Stimulated activated CD8-positive, alpha-beta memory T cell treated with anti-CD3 and anti-CD28 coated beads, Interleukin-4, amount 100 ng/mL, for 4 hours (primary cell): ENCODE results near the gene EPB41L4B.
"Not testable (repeated sequence)": the region's sequence is repeated elsewhere in the genome, so short reads cannot be mapped to it uniquely, and the experiment has no call there.

ENCODE experiments used
- DNase-seq, 2 donors: peaks; one replicate each; pipeline ENCODE4 v3.0.0-alpha.2; 2020; ENCODE audit warnings: low read depth in 2 of 2, low spot score in 1 of 2

The EPB41L4B gene

GRCh38 chr9:109126671-109127070 lies 194.2 kb downstream of the EPB41L4B start:
- not testable (repeated sequence) for DNase-seq

DNA sequence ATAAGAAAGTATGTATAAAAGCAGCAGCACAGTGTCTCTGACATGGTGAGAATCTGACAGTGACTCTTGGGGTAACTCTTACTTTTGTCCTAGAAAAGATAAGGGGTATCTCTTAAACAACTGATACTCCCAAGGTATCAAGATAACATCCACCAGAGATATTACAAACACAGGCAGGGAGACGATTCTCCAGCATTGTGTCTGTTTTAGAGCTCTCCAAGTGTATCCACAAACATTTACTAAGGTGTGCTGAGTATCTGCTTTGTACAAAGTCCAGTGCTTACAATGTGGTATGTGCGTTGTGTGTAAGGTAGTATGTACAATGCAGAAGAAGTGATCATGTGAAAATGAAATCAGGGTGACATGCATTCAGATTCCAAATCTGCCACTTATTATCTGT lies 196.7 kb downstream of the EPB41L4B start:
- no peak for DNase-seq

DNA sequence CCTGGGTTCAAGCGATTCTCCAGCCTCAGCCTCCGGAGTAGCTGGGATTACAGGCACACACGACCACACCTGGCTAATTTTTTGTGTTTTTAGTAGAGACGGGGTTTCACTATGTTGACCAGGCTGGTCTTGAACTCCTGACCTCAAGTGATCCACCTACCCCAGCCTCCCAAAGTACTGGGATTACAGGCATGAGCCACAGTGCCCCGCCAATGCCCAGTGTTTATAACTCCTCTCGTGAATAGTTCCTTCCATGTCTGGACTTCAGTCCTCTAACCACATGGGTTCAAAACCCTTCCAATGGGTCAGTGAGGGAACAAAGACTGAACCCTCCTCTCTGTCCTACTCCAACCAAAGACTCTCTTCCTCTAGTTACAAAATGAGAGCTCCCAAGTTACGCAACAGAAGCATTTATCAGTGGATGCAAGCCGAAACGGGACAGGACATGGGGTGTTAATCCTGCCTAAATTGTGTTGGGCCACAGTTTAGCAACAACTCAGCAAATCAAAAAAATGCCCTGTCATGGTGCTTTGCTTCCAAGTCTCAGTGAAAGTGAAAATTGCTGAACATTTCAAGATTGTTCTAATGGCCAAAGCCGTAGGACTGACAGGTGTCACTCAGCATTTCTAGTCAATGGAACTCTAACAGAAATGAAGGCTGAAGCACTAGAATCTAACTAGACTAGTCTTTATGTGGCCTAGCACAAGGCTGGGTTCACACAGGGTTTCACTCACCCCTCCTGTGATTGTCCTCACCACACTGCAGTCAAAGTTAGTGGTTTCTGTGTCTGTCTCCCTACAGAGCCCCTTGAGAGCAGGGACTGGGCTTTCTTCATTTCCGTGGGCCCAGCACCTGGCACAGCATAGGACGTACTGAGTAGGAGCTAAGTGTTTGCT lies 197.9 kb downstream of the EPB41L4B start:
- DNase-seq, result no peak
